CD4-positive, alpha-beta T cell treated with Interleukin-4 for 4 hours (primary cell): ENCODE measurements around the gene OLFML2A.

ENCODE experiments used
- DNase-seq: peaks from one replicate; pipeline ENCODE4 v3.0.0-alpha.2; 2020

OLFML2A gene

DNA sequence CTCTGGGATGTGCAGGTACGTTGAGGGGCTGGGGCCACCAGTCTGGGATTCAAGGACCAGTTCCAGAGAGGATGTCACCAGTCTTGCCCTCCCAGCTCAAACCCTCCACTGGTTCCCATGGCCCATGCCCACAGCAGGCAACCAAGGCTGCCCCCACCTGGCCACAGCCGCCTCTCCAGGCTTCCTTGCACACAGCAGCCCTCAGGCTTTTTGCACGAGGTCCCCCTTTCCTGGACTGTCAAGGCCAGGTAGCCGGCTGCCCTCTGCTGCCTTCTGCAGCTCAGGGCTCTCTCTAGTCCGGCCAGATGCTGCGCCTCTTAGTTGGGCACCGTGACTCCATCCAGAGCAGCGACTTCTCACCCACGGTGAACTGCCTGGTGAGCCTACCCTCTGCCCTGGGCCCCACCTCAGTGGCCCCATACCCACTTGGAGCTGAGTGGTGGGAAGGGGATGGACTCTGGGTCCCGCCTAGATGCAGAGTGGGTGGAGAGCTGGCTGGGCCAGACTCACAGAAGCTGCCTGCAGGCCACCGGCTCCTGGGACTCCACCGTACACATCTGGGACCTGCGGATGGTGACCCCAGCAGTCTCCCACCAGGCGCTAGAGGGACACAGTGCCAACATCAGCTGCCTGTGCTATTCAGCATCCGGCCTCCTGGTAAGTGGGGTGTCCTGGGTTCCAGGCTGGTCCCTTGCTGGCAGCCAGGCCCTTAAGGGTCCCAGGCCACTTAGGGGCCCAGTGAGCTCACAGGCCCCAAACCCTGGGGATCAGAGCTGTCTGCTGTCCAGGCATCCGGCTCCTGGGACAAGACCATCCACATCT is 79.2 kb downstream of the OLFML2A start:
- DNase-seq: no peak

DNA sequence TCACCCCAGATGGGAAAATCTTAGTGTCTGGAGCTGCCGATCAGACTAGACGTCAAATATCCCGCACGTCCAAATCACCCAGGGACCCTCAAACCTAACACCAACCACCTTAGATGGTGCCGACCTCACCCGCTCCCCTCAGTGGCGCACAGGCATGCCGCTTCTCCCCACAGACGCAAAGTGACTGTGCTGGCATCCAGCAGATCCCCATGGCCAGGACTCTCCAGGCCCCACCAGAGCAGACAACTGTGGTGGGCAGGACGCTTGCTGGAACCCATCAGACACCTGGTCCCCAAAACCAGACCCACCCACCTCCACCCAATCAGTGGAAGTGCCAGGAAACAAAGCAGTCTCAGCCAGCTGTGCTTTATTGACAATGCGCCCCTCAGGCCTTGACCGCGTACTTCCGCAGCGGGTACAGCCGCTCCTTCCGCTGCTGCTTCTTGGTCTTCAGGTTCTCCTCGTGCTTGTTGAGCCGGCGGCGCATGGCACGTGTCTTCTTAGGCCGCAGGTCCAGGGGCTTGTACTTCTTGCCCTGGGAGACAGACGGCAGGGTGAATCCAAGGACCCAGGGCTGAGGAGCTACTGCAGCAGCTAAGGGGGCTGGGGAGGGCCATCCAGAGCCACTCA is 80.7 kb downstream of the OLFML2A start:
- DNase-seq: no peak

GRCh38 chr9:124858330-124859046 is 81.6 kb downstream of the OLFML2A start:
- DNase-seq: no peak

DNA sequence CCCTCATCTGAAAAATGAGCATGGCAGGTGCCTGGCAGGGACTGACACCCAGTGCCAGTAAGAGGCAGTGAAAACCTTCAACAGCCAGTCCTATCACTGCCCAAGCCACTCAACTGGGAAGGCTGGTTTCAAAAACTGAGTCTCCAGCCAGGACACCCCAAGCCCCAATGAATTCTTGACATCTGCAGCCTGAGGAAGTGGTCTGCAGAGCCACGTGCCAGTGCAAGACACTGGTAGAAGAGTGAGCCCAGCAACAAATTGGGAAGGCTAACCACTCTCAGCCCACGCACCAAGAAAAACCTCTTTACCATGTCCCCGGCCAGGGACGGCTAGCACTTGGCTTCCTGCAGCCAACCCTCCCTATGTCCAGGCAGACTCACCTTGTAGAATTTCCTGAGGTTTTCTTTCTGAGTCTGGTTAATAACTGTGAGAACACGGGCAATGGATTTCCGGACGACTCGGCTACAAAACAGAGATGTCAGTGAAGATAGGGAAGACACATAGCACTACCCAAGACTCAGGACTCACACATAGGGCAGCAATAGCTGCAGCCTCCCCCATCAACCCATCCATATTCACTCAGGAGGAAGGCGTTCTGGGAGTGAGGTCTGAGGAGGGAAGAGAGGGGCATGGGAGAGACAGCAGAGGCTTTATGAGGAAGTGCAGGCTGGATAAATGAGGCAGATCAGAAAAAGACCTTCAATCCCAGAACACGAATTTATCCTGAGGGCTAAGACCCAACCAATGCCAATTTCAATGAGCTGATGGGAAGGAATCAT is 83.1 kb downstream of the OLFML2A start:
- DNase-seq: no peak

- no peak for DNase-seq
These were observed 83.8 kb downstream of the OLFML2A start for GRCh38 chr9:124860582-124861341.

- DNase-seq: peak; percentile 94
These were observed 84.7 kb downstream of the OLFML2A start, which contains the start of the genes ARPC5L and RPL35 for GRCh38 chr9:124861342-124862229. ARPC5L (plus strand) TSS chr9:124862130; CDS start chr9:124869291, 7,161 bp downstream. RPL35 (minus strand) TSS chr9:124861957; CDS start chr9:124861912, 45 bp downstream.

DNA sequence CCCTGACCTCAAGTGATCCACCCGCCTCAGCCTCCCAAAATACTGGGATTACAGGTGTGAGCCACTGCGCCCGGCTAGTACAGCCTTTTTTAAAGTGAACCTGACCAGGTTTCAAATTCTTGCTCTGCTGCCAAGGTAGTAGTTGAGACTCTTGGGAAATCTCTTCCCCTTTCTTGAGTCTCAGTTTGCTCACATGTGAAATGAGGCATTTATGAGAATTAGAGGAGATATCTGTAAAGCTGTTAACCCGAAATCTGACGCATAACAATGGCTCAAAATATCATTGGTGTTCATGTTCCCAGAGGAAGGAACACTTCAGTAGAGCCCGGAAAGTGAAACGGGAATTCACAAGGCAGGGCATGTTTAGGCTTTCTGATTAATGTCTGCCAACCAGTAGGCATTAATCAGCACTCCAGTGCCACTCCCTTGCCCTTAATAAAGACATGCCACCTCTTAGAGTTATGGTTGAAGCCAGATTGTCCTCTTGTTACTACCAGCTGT is 86.5 kb downstream of the OLFML2A start:
- DNase-seq: no peak
